ENCODE data around the gene MAGEB18.

The MAGEB18 gene

DNA sequence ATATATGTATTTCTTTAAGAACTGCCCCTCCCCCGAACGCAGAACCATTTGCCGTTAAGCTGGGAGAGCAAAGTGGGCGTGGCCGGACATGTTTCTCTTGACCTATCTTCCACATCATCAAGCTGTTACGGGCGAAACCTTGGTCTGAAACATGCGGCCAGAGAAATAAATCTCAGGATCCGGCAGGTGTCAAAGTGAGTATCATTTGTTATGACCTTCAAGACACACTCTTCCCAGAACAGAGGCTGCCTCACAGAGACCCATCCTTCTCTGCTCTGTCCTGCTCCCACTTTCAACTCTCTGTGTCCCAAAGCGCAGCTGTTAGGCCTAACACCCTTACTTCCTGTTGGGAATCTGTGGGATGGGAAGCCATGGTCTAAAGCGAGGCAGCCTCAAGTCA lies at the start of gene MAGEB18:
MAGEB18 (plus strand) TSS at position 70 of the 400 bp plus-strand sequence. CDS start 643 bp downstream, outside the sequence.
- DNase-seq, result no peak

DNA sequence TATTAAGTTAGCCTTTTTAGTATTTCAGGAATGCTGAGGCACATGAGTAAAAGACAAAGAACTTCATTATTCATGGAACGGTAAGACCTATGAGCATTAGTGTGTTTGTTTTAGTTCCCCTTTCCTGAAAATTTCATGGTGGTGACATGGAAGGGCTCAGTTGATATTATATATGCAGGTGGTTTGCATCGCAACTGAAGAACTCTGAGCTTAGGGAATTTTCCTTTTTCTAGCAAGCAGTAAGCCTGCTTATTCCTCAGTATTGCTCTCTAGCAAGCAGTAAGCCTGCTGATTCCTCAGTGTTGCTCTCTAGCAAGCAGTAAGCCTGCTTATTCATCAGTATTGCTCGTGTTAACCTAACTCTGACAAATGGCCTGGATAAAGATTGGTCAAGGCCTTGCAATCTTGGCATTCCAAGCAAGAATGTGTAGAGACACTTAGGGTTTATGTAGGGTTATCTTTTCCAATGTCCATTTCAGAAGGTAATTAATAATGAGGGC lies 37.7 kb upstream of the MAGEB18 start:
- no peak for DNase-seq

DNA sequence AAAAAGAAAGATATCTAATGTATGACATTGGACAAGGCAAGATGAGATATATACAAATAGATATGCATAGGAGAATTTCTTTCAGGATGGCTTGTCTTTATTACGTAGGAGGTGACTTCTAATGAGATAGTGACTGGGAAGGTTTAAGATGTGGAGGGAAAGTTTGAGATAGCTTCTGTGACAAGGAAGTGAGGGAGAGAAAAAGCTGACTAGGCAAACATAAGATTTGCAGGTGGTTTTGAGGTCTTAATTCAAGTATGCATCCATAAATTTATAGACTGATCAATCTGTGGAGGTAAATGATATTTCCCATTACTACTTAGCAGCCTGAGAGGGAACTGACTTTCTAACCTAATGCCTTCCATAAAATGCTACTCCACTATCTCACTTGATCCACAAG lies 29.0 kb upstream of the MAGEB18 start:
- no peak for DNase-seq

DNA sequence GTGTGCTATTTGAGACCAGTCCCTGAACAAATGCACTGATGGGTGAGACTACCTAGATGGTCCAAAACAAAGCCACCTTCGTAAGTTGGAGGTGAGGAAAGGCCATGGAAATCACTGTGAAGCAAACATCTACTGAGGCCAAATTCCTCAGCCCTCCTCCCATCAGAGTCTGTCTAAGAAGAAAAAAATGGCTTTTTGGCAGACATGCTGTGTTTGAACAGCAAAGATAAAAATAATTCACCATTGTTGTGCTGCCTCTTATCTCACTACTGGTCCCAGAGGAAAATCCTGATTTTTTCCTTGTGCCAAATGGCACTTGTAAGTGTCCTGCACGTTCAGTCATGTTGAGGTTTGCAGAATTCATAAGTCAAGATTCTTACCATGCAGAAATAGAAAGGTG lies 7.9 kb downstream of the MAGEB18 start:
- no peak for DNase-seq

DNA sequence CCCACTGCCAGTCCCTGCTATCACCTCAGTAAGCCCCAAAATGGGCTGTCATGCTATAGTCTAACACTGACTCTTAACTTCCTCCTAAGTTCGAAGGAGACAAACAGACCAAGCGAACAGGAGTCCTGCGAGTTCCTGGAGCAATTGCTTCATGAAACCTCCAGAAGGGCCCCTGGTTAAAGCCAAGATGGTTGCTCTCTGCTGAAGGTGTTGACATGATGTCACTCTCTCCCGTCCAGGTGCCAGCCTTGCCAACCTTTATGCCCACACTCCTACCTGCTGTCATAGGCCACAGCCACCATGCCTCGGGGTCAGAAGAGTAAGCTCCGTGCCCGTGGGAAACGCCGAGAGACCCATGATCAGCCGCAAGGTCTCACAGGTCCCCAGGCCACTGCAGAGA lies 22.2 kb downstream of the MAGEB18 start, which contains the start of gene MAGEB6B:
MAGEB6B (plus strand) TSS at position 301 of the 400 bp plus-strand sequence; CDS start at position 301, 0 bp downstream.
- no peak for DNase-seq
